Activated T-cell treated with anti-CD3 and anti-CD28 coated beads, Interleukin-2, amount 50 U/mL, for 72 hours (primary cell): ENCODE measurements around the gene ST6GALNAC4. TPM values are rescaled to one million over a fixed set of nuclear protein-coding genes. Genes with fewer than 3 reads are reported as not detected.

ENCODE experiments used
- ATAC-seq, 2 donors: fragments of 150-1000 bp; cut with Tn5 transposase; replicated peaks in 1 of 2; 2 replicates each; pipeline ENCODE4 v1.10.0; 2021; ENCODE audit warnings: moderate library complexity in 2 of 2, mild to moderate bottlenecking in 1 of 2
- DNase-seq, 2 donors: peaks; one replicate each; pipeline ENCODE4 v3.0.0; 2021 to 2022; ENCODE audit warnings: mixed read lengths in 1 of 2
- H3K27ac Mint-ChIP-seq: one replicate; pipeline ENCODE4 v1.8.0; 2022; ENCODE audit warnings: mild to moderate bottlenecking, moderate library complexity, mixed read lengths
- H3K27me3 Mint-ChIP-seq: one replicate; pipeline ENCODE4 v1.8.0; 2022; ENCODE audit warnings: low read depth, mixed read lengths
- H3K36me3 Mint-ChIP-seq, 2 donors: one replicate each; pipeline ENCODE4 v1.8.0; 2022; ENCODE audit warnings: mixed read lengths in 2 of 2, mild to moderate bottlenecking in 1 of 2; ENCODE audit not compliant: insufficient read depth in 2 of 2
- H3K4me1 Mint-ChIP-seq: one replicate; pipeline ENCODE4 v1.8.0; 2022; ENCODE audit warnings: low read depth, mixed read lengths
- H3K4me3 Mint-ChIP-seq, 2 donors: one replicate each; pipeline ENCODE4 v1.8.0; 2022; ENCODE audit warnings: mild to moderate bottlenecking in 2 of 2, mixed read lengths in 2 of 2, moderate library complexity in 2 of 2
- H3K9me3 Mint-ChIP-seq, 2 donors: one replicate each; pipeline ENCODE4 v1.8.0; 2022; ENCODE audit warnings: mixed read lengths in 2 of 2
- total RNA-seq, 2 donors: library from RNA; stranded (reverse); gene quantifications; one replicate each; pipeline ENCODE4 v1.2.3, GENCODE V29; 2022

ST6GALNAC4 gene
- total RNA-seq, 2 donors from 2014 or later: 28.1 to 30.5 TPM

DNA sequence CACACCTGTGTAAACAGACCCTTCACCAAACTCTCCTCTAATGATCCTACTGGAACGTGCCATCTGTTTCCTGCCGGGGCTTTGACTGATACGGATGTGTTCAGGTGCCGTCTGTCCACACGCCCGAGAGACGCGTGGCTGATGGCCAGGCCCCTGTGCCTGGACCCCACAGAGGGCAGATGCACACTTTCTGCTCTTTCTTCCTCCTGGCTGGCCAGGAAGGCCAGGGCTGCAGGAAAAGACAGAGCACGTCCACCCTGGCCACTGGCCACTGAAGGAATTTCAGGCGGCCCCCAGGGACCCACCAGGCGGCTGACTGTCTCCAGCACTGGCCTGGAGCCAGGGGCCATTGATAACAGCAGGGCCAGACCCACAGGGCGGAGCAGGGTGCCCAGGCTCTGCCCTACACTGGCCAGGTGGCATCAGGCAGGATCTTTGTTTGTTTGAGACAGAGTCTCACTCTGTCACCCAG, 58.8 kb downstream of the ST6GALNAC4 start:
- Mint-ChIP-seq H3K27ac (peak overlapping the region; percentile 63), H3K36me3 (no peaks in the 10 kb centered on the region), H3K9me3 (no peaks in the 10 kb centered on the region), H3K27me3 (no peaks in the 10 kb centered on the region), H3K4me3 (no peak overlapping the region), H3K4me1 (peaks cover 33% of the 10 kb centered on the region)
- DNase-seq: no peak
- ATAC-seq: no peak

Other genes with a start within 250 kb of the ST6GALNAC4 start
- gene CFAP157, start 210.1 kb downstream of the ST6GALNAC4 start, total RNA-seq: not detected
- 1 to 10 TPM; 8.0 to 9.2 TPM for gene PTRH1, start 201.4 kb downstream of the ST6GALNAC4 start, total RNA-seq
- gene TTC16, start 201.0 kb downstream of the ST6GALNAC4 start, total RNA-seq: 1 to 10 TPM in 1 of 2 donors, under 1 TPM in 1; 0.55 to 5.3 TPM
- gene TOR2A, start 181.7 kb downstream of the ST6GALNAC4 start, total RNA-seq: 10 to 100 TPM; 12.5 to 16.4 TPM
- gene SH2D3C, start 138.4 kb downstream of the ST6GALNAC4 start, total RNA-seq: 10 to 100 TPM; 59.5 to 65.8 TPM
- 100 to 1,000 TPM in 1 of 2 donors, 10 to 100 TPM in 1; 99.4 to 105 TPM for gene CDK9, start 131.0 kb downstream of the ST6GALNAC4 start, total RNA-seq
- gene FPGS, start 114.2 kb downstream of the ST6GALNAC4 start, total RNA-seq: 10 to 100 TPM; 53.4 to 57.6 TPM
- gene ENG, start 62.4 kb downstream of the ST6GALNAC4 start, total RNA-seq: 10 to 100 TPM; 11.1 to 14.4 TPM
- gene AK1, start 39.4 kb downstream of the ST6GALNAC4 start, total RNA-seq: 10 to 100 TPM; 37.7 to 41.9 TPM
- gene ST6GALNAC6, start 17.4 kb downstream of the ST6GALNAC4 start, total RNA-seq: 10 to 100 TPM; 74.4 to 75.6 TPM
- 1 to 10 TPM; 4.4 to 6.4 TPM for gene PIP5KL1, start 13.7 kb upstream of the ST6GALNAC4 start, total RNA-seq
- 10 to 100 TPM; 44.2 to 51.1 TPM for gene DPM2, start 20.8 kb upstream of the ST6GALNAC4 start, total RNA-seq
- 10 to 100 TPM; 59.2 to 75.1 TPM for gene EEIG1, start 63.9 kb upstream of the ST6GALNAC4 start, total RNA-seq
- 10 to 100 TPM; 11.9 to 17.9 TPM for gene NAIF1, start 150.3 kb upstream of the ST6GALNAC4 start, total RNA-seq
- 10 to 100 TPM in 1 of 2 donors, 1 to 10 TPM in 1; 9.7 to 11.2 TPM for gene SLC25A25, start 151.2 kb upstream of the ST6GALNAC4 start, total RNA-seq
- gene PTGES2, start 210.7 kb upstream of the ST6GALNAC4 start, total RNA-seq: 10 to 100 TPM; 23.5 to 27.5 TPM
- gene LCN2, start 232.4 kb upstream of the ST6GALNAC4 start, total RNA-seq: not detected
- gene BBLN, start 243.2 kb upstream of the ST6GALNAC4 start, total RNA-seq: 10 to 100 TPM; 72.9 to 81.4 TPM